Measurements from ENCODE around the gene PPP3CB. TPM values are rescaled to one million over a fixed set of nuclear protein-coding genes. Genes with fewer than 3 reads are reported as not detected.

Gene PPP3CB
- total and polyA plus RNA-seq, 2 donors (not counting 3 experiments of a cell fraction or from before 2014, with no cell fraction given) = 13.5 to 30.4 TPM

GRCh38 chr10:73439605-73440312 lies 56.1 kb downstream of the PPP3CB start:
- no peak overlapping the region for H3K4me3 ChIP-seq (replicated peaks in 1 of 3; ENCODE audit: insufficient read depth in 1 of 3, low read depth in 1 of 3, low read length in 3 of 3)
- H3K9me1 ChIP-seq (replicated peaks; ENCODE audit: control insufficient read depth, extremely low read depth, insufficient read depth, low read length) = no peaks in the 10 kb centered on the region
- no peaks in the 10 kb centered on the region for H3K9me3 ChIP-seq (replicated peaks; ENCODE audit: control insufficient read depth, insufficient read depth, low read length)
- TF ChIP-seq MYC (IDR thresholded peaks at IDR 0.05; ENCODE audit: low read depth, low read length) = no peak
- no peak for TF ChIP-seq POLR2A (IDR thresholded peaks at IDR 0.05; ENCODE audit: low read depth, low read length)
- no peak for TF ChIP-seq GATA2 (IDR thresholded peaks at IDR 0.05; ENCODE audit: insufficient read depth, insufficient read length, low read depth, low read length)
- peak; percentile 24 for TF ChIP-seq FOS (IDR thresholded peaks at IDR 0.05; ENCODE audit: borderline replicate concordance, insufficient read depth, low read length)
- ChIA-PET CTCF (interaction anchor here (1.5 kb wide), 1 partner anchor 17 kb away, joined by 4 read pairs; no protein-coding TSS in a partner anchor), POLR2A (no interaction called here)
- FAIRE-seq = no peak
- dilution Hi-C loops (cut with MboI; ENCODE audit: extremely low pct_ligation_motif_present, low sequenced_read_pairs) (no loop called here), intact Hi-C loops (cut with micrococcal nuclease) (no loop called here)
- DNase-seq (ENCODE audit: low read depth, low spot score) = no peak
- H3K4me2 ChIP-seq (ENCODE audit: insufficient read depth, low read length) = no peak overlapping the region
- no peak overlapping the region for H3K9ac ChIP-seq (replicated peaks; ENCODE audit: extremely low read depth, insufficient read depth, low read length)
- no peaks in the 10 kb centered on the region for H4K20me1 ChIP-seq (replicated peaks; ENCODE audit: control insufficient read depth, extremely low read depth, insufficient read depth, low read length)
- no peaks in the 10 kb centered on the region for H3K4me1 ChIP-seq (ENCODE audit: control insufficient read depth, extremely low read depth, insufficient read depth, low read length)
- no TSS peak for BruUV-seq (replicated peaks)
- no peak overlapping the region for H2AFZ ChIP-seq (ENCODE audit: low read depth, low read length)
- H3K27ac ChIP-seq (ENCODE audit: insufficient read depth, low read depth, low read length) = no peak overlapping the region
- H3K36me3 ChIP-seq (ENCODE audit: control insufficient read depth in 2 of 2, extremely low read depth in 1 of 2, insufficient read depth in 2 of 2, low read length in 2 of 2) = peaks cover 5 to 6% of the 10 kb centered on the region in 2 experiments
- no peaks in the 10 kb centered on the region for H3K27me3 ChIP-seq (ENCODE audit: control insufficient read depth in 2 of 2, insufficient read depth in 2 of 2, low read length in 2 of 2)
- no peaks in the 10 kb centered on the region for H3K79me2 ChIP-seq (ENCODE audit: control insufficient read depth, insufficient read depth, low read length)

- H3K36me3 ChIP-seq (ENCODE audit: control insufficient read depth in 2 of 2, extremely low read depth in 1 of 2, insufficient read depth in 2 of 2, low read length in 2 of 2) = peaks cover 5 to 6% of the 10 kb centered on the region in 2 experiments
- no peaks in the 10 kb centered on the region for H3K79me2 ChIP-seq (ENCODE audit: control insufficient read depth, insufficient read depth, low read length)
- intact Hi-C loops (cut with micrococcal nuclease) = no loop called here
- no peak for FAIRE-seq
- H3K9me1 ChIP-seq (replicated peaks; ENCODE audit: control insufficient read depth, extremely low read depth, insufficient read depth, low read length) = no peaks in the 10 kb centered on the region
- no peaks in the 10 kb centered on the region for H3K9me3 ChIP-seq (replicated peaks; ENCODE audit: control insufficient read depth, insufficient read depth, low read length)
- H2AFZ ChIP-seq (ENCODE audit: low read depth, low read length) = no peak overlapping the region
- BruUV-seq (replicated peaks) = no TSS peak
- no peaks in the 10 kb centered on the region for H3K4me1 ChIP-seq (ENCODE audit: control insufficient read depth, extremely low read depth, insufficient read depth, low read length)
- CTCF ChIA-PET = interaction anchor here (1.5 kb wide), 1 partner anchor 18 kb away, joined by 4 read pairs; no protein-coding TSS in a partner anchor
- H3K9ac ChIP-seq (replicated peaks; ENCODE audit: extremely low read depth, insufficient read depth, low read length) = no peak overlapping the region
- H3K27ac ChIP-seq (ENCODE audit: insufficient read depth, low read depth, low read length) = no peak overlapping the region
- POLR2A ChIA-PET = no interaction called here
- H3K4me2 ChIP-seq (ENCODE audit: insufficient read depth, low read length) = no peak overlapping the region
- TF ChIP-seq CTCF (IDR thresholded peaks at IDR 0.05; ENCODE audit: extremely low read depth in 1 of 2, insufficient read depth in 1 of 2, low read depth in 1 of 2, low read length in 2 of 2) = no peak
- TF ChIP-seq JUN (IDR thresholded peaks at IDR 0.05; ENCODE audit: borderline replicate concordance, insufficient read depth, insufficient read length, low read depth) = no peak
- TF ChIP-seq GATA2 (IDR thresholded peaks at IDR 0.05; ENCODE audit: insufficient read depth, insufficient read length, low read depth, low read length) = no peak
- no peak for TF ChIP-seq POLR2AphosphoS5 (IDR thresholded peaks at IDR 0.05; ENCODE audit: insufficient read depth, low read depth, low read length)
- no peak for TF ChIP-seq FOS (IDR thresholded peaks at IDR 0.05; ENCODE audit: borderline replicate concordance, insufficient read depth, low read length)
- TF ChIP-seq MAX (IDR thresholded peaks at IDR 0.05; ENCODE audit: insufficient read depth, insufficient read length) = no peak
- TF ChIP-seq POLR2A (IDR thresholded peaks at IDR 0.05; ENCODE audit: low read depth, low read length) = no peak
- TF ChIP-seq EZH2 (IDR thresholded peaks at IDR 0.05; ENCODE audit: borderline replicate concordance, low read depth, low read length, severe bottlenecking) = no peak
- TF ChIP-seq MYC (IDR thresholded peaks at IDR 0.05; ENCODE audit: low read depth, low read length) = no peak
- H3K4me3 ChIP-seq (replicated peaks in 1 of 3; ENCODE audit: insufficient read depth in 1 of 3, low read depth in 1 of 3, low read length in 3 of 3) = no peak overlapping the region
- no peak for DNase-seq (ENCODE audit: low read depth, low spot score)
- dilution Hi-C loops (cut with MboI; ENCODE audit: extremely low pct_ligation_motif_present, low sequenced_read_pairs) = no loop called here
- no peaks in the 10 kb centered on the region for H3K27me3 ChIP-seq (ENCODE audit: control insufficient read depth in 2 of 2, insufficient read depth in 2 of 2, low read length in 2 of 2)
- no peaks in the 10 kb centered on the region for H4K20me1 ChIP-seq (replicated peaks; ENCODE audit: control insufficient read depth, extremely low read depth, insufficient read depth, low read length)
Observed at GRCh38 chr10:73439055-73439454, 56.8 kb downstream of the PPP3CB start.

All from endothelial cell of umbilical vein (primary cell).